ENCODE measurements around the gene PNO1.

DNA sequence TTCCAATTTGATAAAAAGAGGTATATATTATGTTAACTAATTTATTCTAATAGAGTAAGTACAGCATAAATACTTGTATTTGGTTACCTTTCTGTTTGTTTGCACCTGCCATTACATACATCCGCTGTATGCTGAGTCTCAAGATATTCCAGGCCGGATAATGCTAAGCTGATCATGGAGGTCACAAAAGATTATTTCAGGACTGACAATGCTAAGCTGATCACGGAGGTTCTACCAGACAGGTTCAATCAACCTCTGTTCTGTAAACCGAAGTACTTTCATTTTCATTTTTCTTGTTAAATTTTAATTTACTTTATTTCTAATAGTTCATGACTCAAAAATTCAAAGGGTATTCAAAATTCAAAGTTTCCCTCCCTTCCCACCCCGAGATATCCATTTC, 31.1 kb downstream of the PNO1 start:
- TF ChIP-seq CTCF (conservative IDR thresholded peaks at IDR 0.05; ENCODE audit: low read length) (no peak), EZH2phosphoT487 (IDR thresholded peaks at IDR 0.05; ENCODE audit: borderline replicate concordance) (no peak)

Data from Loucy (cell line).